Amniotic epithelial cell (primary cell): ENCODE results near the gene LY6G6F.
A peak's percentile ranks its signal among the peaks of the same experiment; 100 is the strongest.

Experiments
- DNase-seq: peaks from one replicate; pipeline ENCODE4 v3.0.0-alpha.2; 2010; ENCODE audit warnings: low read depth

Gene LY6G6F

DNA sequence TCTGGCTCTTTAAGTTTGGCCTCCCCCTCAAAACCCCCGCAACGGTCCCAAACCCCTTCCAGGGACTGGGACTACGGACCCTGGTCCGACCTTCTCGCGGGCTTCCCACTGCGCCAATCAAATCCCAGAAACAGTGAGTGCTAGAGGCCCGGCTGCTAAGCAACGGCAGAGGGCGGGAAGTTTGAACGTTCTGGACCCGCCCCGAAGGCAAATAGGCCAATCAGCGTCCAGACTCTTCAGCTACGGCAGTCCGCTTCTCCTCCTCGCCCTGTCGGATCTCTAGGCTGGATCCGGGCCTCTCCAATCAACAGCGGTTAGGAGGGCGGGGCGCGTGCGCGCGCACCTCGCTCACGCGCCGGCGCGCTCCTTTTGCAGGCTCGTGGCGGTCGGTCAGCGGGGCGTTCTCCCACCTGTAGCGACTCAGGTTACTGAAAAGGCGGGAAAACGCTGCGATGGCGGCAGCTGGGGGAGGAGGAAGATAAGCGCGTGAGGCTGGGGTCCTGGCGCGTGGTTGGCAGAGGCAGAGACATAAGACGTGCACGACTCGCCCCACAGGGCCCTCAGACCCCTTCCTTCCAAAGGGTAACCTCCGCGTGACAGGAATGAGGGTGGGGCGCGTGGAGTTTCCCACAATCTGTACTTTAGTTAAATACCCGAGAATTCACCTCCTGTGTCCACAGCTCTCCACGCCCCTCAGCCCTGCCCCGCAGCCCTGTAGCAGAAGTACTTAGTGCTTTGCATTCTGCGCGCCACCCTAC is 33.2 kb downstream of the LY6G6F start, which contains the start of gene MSH5:
MSH5 (plus strand) TSS at position 367 of the 758 bp plus-strand sequence. CDS start 462 bp downstream, outside the sequence.
- DNase-seq, result peak; percentile 98

GRCh38 chr6:31740397-31741223 is 33.9 kb downstream of the LY6G6F start:
- no peak for DNase-seq

GRCh38 chr6:31741815-31742214 is 35.1 kb downstream of the LY6G6F start:
- no peak for DNase-seq

DNA sequence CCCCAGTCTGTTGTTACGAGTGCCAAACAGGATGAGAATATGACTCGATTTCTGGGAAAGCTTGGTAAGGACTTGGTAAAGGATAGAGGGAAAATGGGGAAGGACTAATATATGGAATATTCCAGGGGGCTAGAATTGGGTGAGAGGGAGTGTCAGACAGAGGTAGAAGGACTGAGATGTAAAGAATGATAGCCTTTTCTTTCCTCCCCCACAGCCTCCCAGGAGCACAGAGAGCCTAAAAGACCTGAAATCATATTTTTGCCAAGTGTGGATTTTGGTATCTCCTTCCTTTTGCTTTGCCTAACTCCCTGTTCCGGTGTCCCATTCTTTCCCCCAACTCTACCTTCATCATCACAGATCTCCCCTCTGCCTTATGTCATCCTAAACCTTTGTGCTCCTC is 36.2 kb downstream of the LY6G6F start:
- DNase-seq, result no peak

GRCh38 chr6:31744422-31744821 is 37.8 kb downstream of the LY6G6F start:
- no peak for DNase-seq

DNA sequence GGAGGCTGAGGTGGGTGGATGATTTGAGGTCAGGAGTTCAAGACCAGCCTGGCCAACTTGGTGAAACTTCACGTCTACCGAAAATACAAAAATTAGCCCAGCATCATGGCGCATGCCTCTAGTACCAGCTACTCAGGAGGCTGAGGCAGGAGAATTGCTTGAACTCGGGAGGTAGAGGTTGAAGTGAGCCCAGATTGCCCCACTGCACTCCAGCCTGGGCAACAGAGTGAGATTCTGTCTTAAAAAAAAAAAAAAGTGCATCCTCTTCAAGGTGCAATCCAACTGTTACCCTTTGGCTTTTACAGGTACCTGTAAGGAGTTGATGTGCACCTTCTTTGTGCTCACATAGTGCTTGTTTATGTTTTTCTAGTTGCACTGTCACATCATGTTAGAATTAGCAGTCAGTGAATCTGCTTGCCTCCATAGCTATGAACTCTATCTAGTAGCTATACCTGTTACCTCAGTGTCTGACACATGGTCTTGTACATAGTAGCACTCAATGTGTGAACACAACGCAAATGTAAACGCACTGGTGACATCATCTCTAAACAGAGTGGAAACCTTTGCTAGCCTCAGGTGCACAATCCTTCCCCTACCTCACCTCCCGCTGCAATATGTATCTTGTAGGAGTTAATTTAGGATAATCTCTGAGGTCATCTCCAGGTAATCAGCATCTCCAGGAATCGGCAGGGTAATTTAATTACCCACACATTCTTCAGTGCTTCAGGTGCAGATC is 42.8 kb downstream of the LY6G6F start:
- DNase-seq, result no peak

DNA sequence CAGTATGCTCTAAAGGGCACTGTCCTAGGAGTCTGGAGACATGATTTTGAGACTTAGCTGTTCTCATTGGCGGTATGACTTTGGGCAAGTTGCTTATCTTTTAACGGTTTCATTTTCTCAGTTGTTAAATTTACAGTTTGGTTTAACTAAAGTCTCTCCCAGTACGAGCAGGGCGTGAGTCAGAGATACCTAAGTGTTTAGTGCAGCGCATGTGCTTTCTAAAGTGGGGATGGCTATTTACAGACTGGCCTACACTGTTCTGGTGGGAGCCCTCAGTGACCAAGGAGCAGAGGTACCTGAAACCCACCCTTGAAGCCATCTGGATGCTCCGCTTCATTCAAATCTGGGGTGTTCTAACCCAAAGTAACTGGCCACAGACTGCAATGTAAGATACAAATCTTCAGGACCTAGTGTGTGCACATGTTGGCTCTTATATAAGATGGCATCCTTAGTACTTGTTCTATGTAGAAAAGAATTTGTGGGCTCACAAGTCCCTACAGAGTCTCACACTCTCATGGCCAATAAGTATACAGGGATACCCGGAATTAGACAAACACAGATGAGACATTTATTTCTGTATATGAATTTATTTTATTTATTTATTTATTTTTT is 43.9 kb downstream of the LY6G6F start:
- DNase-seq, result peak; percentile 80

GRCh38 chr6:31752739-31753319 is 46.2 kb downstream of the LY6G6F start:
- peak; percentile 90 for DNase-seq

GRCh38 chr6:31758281-31758680 is 51.6 kb downstream of the LY6G6F start:
- DNase-seq, result no peak
